HK-2 (cell line): ENCODE measurements around the gene ACSM4.
A peak's percentile ranks its signal among the peaks of the same experiment; 100 is the strongest.

ENCODE experiments used
- DNase-seq: peaks from one replicate; pipeline ENCODE4 v3.0.0-alpha.2; 2018; ENCODE audit not compliant: unreplicated experiment

The ACSM4 gene

GRCh38 chr12:7339675-7340074, 35.8 kb downstream of the ACSM4 start:
- DNase-seq = no peak

GRCh38 chr12:7344833-7345606, 41.1 kb downstream of the ACSM4 start:
- no peak for DNase-seq

GRCh38 chr12:7346551-7347225, 42.8 kb downstream of the ACSM4 start:
- DNase-seq = no peak

- no peak for DNase-seq
Measured at GRCh38 chr12:7349418-7349817, 45.5 kb downstream of the ACSM4 start.

- DNase-seq = no peak
Measured at GRCh38 chr12:7351177-7351576, 47.3 kb downstream of the ACSM4 start.

- no peak for DNase-seq
Measured at GRCh38 chr12:7352661-7353060, 48.8 kb downstream of the ACSM4 start.

- DNase-seq = no peak
Measured at GRCh38 chr12:7354529-7354928, 50.7 kb downstream of the ACSM4 start.

GRCh38 chr12:7361265-7361664, 57.4 kb downstream of the ACSM4 start:
- no peak for DNase-seq

GRCh38 chr12:7362734-7363133, 58.9 kb downstream of the ACSM4 start:
- DNase-seq = no peak

GRCh38 chr12:7369274-7369729, 65.4 kb downstream of the ACSM4 start:
- peak; percentile 29 for DNase-seq

GRCh38 chr12:7373226-7373625, 69.4 kb downstream of the ACSM4 start:
- DNase-seq = no peak

- peak; percentile 16 for DNase-seq
Measured at GRCh38 chr12:7374423-7375144, 70.7 kb downstream of the ACSM4 start.

GRCh38 chr12:7375145-7375543, 71.3 kb downstream of the ACSM4 start:
- no peak for DNase-seq

GRCh38 chr12:7376196-7376595, 72.3 kb downstream of the ACSM4 start:
- DNase-seq = no peak
